HG03060 (cell line): Measurements from ENCODE around the gene RNPEPL1.
A peak's percentile ranks its signal among the peaks of the same experiment; 100 is the strongest.
"Not testable (repeated sequence)": the region's sequence is repeated elsewhere in the genome, so short reads cannot be mapped to it uniquely, and the experiment has no call there.

Experiments used
- ATAC-seq: cut with Tn5 transposase; IDR thresholded peaks from one replicate; pipeline ENCODE4 v1.9.1; 2021; ENCODE audit warnings: low read depth, moderate number of reproducible peaks; ENCODE audit not compliant: unreplicated experiment

Gene RNPEPL1

DNA sequence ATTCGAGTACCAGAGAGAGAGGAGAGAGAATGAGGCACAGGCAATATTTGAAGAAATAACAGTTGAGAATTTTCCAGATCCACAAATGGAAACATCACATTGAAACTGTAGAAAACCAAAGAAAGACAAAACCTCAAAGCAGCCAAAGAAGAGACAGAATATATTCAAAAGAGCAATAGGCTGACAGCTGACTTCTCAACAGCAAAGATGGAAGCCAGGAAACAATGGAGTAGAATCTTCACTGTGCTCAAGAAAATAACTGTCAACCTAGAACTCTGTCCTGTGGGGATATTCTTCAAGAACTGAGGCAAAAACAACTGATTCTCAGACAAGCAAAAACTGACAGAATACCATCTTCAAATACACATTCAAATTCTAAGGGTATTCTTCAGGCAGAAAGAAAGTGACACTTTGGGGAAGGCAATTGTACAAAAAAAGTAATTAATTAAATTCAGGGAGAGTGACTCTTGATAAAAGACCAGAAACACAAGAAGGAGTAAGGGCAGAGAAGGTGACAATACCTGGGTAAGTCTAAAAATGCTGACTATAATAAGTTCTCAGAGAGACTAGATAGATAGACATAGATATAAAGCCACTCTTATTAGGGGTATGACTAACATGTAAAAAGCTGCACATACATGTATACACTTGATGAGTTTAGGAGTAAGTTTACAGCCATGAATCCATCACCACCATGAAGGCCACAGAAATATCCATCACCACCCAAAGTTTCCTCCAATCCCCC is 36.1 kb upstream of the RNPEPL1 start:
- ATAC-seq = no peak

GRCh38 chr2:240538031-240538780 is 30.1 kb upstream of the RNPEPL1 start:
- ATAC-seq = no peak

- not testable (repeated sequence) for ATAC-seq
Measured at GRCh38 chr2:240539101-240539500, 29.2 kb upstream of the RNPEPL1 start.

GRCh38 chr2:240539906-240540305 is 28.4 kb upstream of the RNPEPL1 start:
- ATAC-seq = no peak

GRCh38 chr2:240551288-240551687 is 17.0 kb upstream of the RNPEPL1 start:
- no peak for ATAC-seq

DNA sequence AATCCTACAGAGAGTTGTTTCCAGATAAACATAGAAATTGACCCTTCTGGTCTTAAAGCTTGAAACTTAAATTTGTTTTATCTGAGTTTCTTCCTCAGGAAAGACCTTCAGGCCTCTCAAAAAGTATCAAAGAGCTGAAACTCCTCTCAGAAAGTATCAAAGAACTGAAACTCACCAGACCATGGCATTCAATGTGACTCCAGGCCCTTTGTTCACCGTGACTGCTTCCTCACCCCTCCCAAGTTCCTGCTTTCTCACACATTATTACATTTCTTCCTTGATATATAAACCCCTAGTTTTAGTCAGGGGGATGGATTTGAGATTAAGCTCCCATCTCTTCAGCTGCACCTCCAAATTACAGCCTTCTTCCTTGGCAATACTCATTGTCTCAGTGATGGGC is 16.5 kb upstream of the RNPEPL1 start:
- no peak for ATAC-seq

- no peak for ATAC-seq
Measured at GRCh38 chr2:240553956-240554480, 14.3 kb upstream of the RNPEPL1 start.

GRCh38 chr2:240554767-240555493 is 13.4 kb upstream of the RNPEPL1 start:
- ATAC-seq = no peak

DNA sequence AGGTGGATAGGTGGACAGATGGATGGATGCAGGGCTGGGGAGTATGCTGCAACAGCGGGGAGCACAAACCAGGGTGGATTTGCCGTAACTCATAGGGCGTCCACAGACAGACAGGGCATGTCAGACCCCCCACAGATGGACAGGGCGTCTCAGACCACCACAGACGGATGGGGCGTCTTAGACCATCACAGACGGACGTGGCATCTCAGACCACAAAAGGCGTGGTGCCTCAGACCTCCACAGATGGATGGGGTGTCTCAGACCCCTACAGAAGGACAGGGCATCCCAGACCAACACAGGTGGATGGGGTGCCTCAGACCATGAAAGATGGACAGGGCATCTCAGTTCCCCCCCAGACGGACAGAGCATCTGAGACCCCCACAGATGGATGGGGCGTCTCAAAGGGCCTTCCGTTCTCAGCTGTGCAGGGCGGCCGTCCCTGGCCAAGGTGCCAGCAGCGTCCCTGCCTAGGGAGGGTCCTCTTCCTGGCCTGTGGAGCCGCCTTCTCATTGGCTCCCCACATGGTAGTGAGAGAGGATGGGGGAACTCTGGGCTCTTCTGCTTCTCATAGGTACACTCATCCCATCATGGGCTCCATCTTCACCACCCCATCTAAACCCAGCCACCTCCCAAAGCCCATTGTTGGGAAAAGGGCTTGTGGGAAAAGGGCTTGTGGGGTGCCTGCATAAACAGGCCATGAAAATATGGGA is 12.6 kb upstream of the RNPEPL1 start:
- ATAC-seq = no peak

DNA sequence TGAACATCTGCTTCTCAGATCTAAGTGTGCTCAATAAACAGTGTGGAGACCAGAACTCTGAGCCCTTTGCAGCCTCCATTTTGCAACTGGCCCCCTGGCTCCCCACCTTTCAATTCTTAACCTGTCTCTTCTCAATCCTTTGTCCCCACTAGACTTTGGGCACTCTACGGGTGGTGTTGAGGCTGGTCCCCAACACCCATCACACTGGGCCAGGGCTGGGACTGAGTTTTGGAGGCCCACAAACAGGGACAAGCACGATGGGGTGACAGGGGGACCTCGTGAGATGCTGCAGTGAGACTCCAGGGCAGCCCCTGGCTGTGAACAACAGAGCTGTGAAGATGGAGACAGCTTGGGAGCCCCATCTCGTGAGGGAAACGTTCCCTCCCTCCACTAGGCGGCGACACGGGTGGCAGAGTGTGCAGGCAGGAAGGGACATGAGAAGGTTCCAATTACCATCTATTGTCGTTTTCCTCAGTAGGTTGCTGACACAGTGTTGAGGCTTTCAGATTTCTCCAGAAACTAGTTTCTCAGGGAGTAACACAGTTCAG is 11.7 kb upstream of the RNPEPL1 start:
- ATAC-seq = no peak

- no peak for ATAC-seq
Measured at GRCh38 chr2:240557101-240557751, 11.1 kb upstream of the RNPEPL1 start.

DNA sequence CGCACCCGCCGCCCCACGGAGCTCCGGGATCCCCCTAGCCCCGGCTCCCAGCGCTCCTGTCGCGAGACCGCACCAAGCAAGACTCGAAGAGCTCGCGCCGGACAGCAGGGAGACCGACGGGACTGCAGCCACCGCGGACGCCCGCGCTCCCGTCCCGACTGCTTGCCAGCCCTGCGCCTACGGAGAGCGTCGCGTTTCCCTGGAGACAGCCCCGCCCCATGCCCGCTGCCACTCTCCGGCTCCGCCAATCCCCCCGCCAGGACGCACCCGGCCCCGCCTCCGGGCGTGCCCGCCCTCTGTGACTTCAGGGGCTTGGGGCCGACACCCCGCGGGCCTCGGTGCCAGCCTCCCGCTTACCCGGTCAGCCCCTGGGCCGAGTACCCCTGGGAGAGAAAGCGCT is 10.5 kb upstream of the RNPEPL1 start, which contains the start of gene ANKMY1:
Gene ANKMY1, minus strand, starts transcription at position 181 of the 400 bp plus-strand sequence. CDS start 653 bp downstream, outside the sequence.
- no peak for ATAC-seq

- no peak for ATAC-seq
Measured at GRCh38 chr2:240558236-240558761, 10.0 kb upstream of the RNPEPL1 start.

DNA sequence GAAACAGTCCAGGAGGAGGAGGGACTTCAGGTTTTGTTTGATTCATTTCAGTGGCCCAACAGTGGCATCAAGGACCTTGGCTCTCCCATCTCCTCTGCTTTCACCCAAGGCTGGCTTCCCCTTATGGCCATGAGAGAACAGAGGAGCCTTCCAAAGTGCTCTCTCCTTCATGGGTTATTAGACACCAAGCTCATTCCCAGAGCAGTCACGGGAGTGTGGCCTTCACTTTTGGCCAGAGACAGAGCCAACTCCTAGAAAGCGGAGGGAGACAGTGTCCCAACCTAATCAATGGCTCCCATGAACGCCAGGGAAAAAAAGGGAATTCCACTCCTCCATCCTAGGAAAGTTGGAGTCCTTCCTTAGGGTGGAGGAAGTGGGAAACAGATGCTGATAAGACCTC is 9.0 kb upstream of the RNPEPL1 start:
- no peak for ATAC-seq

GRCh38 chr2:240560084-240560479 is 8.2 kb upstream of the RNPEPL1 start, which contains the start of gene DUSP28:
Gene DUSP28 (plus strand): TSS chr2:240560357. CDS start chr2:240560685, 328 bp downstream.
- ATAC-seq = peak; percentile 21

GRCh38 chr2:240560480-240561324 is 7.6 kb upstream of the RNPEPL1 start:
- peak; percentile 29 for ATAC-seq

DNA sequence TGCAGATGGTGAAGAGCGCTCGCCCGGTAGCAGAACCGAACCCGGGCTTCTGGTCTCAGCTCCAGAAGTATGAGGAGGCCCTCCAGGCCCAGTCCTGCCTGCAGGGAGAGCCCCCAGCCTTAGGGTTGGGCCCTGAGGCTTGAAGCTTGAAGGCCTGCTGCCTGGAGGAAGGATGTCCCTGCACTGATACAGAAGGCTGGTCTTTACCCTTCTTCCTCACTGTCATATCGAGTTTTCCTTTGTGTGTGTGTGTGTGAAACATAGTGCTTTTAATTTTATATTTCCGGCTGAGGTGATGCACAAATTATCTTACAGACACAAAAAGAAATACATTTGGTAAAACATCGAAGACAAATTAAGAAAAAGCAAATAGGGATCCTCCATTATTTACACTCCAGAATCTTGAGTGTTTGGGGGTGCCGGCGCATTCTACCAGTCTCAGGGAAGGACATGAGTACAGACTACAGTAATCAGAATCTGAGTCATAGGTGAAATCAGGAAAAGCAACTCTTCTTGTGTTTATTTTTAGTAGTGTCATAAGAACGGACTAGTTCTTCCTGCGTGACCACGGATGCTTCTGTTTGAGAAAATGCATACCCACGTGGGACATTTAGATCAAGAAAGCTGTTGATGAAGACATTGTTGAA is 6.8 kb upstream of the RNPEPL1 start:
- ATAC-seq = no peak

DNA sequence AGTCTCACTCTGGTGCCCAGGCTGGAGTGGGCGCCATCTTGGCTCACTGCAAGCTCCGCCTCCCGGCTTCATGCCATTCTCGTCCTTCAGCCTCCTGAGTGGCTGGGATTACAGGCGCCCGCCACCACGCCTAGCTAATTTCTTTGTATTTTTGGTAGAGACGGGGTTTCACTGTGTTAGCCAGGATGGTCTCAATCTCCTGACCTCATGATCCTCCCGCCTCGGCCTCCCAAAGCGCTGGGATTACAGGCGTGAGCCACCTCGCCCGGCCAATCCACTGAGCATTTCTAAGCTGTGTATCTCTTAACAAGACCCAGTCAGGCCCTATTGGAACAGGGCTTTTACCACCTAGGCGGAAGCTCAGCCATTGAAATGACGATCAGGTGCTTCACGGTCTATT is 5.1 kb upstream of the RNPEPL1 start:
- not testable (repeated sequence) for ATAC-seq
